OCI-LY1 (cell line): ENCODE results near the gene DCTN5.

Experiments
- H2AFZ ChIP-seq: fragments of 200-600 bp; sonication (generic), shearing (Covaris generic); 2 replicates; pipeline ENCODE4 v1.6.0; 2014; ENCODE audit warnings: antibody characterized with exemption, mild to moderate bottlenecking, low read length
- H3F3A ChIP-seq: fragments of 200-600 bp; sonication (generic), shearing (Covaris generic); 2 replicates; pipeline ENCODE4 v1.6.0; 2014; ENCODE audit warnings: mild to moderate bottlenecking, antibody characterized with exemption, low read length, moderate library complexity; ENCODE audit not compliant: insufficient read depth
- H3K27ac ChIP-seq: fragments of 200-600 bp; sonication (generic); 2 replicates; pipeline ENCODE4 v1.5.1; 2014; ENCODE audit warnings: low read length, mixed run types, mild to moderate bottlenecking, low read depth; ENCODE audit not compliant: poor library complexity, severe bottlenecking
- H3K27me3 ChIP-seq: fragments of 200-600 bp; sonication (generic); 2 replicates; pipeline ENCODE4 v1.6.0; 2014; ENCODE audit warnings: antibody characterized with exemption, mild to moderate bottlenecking, low read length, moderate library complexity; ENCODE audit not compliant: insufficient read depth
- H3K36me3 ChIP-seq: fragments of 200-600 bp; sonication (generic); 2 replicates; pipeline ENCODE4 v1.6.1; 2014; ENCODE audit warnings: mild to moderate bottlenecking, antibody characterized with exemption, low read length, moderate library complexity, mixed read lengths; ENCODE audit not compliant: insufficient read depth
- H3K4me1 ChIP-seq: fragments of 200-600 bp; sonication (generic); 2 replicates; pipeline ENCODE4 v1.5.1; 2014; ENCODE audit warnings: mild to moderate bottlenecking, low read length, moderate library complexity; ENCODE audit not compliant: insufficient read depth, severe bottlenecking
- H3K4me2 ChIP-seq: fragments of 200-600 bp; sonication (generic), shearing (Covaris generic); 2 replicates; pipeline ENCODE4 v1.6.1; 2014; ENCODE audit warnings: low read length
- H3K4me3 ChIP-seq: fragments of 200-600 bp; sonication (generic); 2 replicates; pipeline ENCODE4 v1.5.1; 2014; ENCODE audit warnings: low read length, low read depth, mild to moderate bottlenecking, mixed read lengths; ENCODE audit not compliant: poor library complexity, severe bottlenecking
- H3K79me2 ChIP-seq: fragments of 200-600 bp; shearing (Covaris generic); 2 replicates; pipeline ENCODE4 v1.6.1; 2016; ENCODE audit warnings: mixed run types, low read length, mixed read lengths; ENCODE audit not compliant: insufficient read depth
- H3K9ac ChIP-seq: fragments of 200-600 bp; sonication (generic), shearing (Covaris generic); 2 replicates; pipeline ENCODE4 v1.6.1; 2014; ENCODE audit warnings: mild to moderate bottlenecking, low read length, mixed read lengths
- H3K9me2 ChIP-seq: fragments of 200-600 bp; sonication (generic), shearing (Covaris generic); 2 replicates; pipeline ENCODE4 v1.6.1; 2014; ENCODE audit warnings: low read depth, mild to moderate bottlenecking, low read length, mixed read lengths
- H3K9me3 ChIP-seq: fragments of 200-600 bp; shearing (Covaris generic); 2 replicates; pipeline ENCODE4 v1.6.1; 2014; ENCODE audit warnings: low read length, mixed read lengths
- H4K20me1 ChIP-seq: fragments of 200-600 bp; sonication (generic), shearing (Covaris generic); 2 replicates; pipeline ENCODE4 v1.6.0; 2016; ENCODE audit warnings: mild to moderate bottlenecking, low read length; ENCODE audit not compliant: insufficient read depth
- EZH2 ChIP-seq: fragments of 200-600 bp; sonication (generic), shearing (Covaris generic); IDR thresholded peaks from 2 replicates; pipeline ENCODE4 v1.8.0; 2017; ENCODE audit warnings: borderline replicate concordance, mixed run types, mild to moderate bottlenecking, antibody characterized with exemption, low read length, moderate library complexity, mixed read lengths
- TF ChIP-seq, protein P1 (sequence below): fragments of 200-600 bp; sonication (generic), shearing (Covaris generic); IDR thresholded peaks from 2 replicates; pipeline ENCODE4 v1.5.1; 2017; ENCODE audit warnings: mild to moderate bottlenecking, antibody characterized with exemption, low read length, moderate library complexity, mixed read lengths

DCTN5 gene

DNA sequence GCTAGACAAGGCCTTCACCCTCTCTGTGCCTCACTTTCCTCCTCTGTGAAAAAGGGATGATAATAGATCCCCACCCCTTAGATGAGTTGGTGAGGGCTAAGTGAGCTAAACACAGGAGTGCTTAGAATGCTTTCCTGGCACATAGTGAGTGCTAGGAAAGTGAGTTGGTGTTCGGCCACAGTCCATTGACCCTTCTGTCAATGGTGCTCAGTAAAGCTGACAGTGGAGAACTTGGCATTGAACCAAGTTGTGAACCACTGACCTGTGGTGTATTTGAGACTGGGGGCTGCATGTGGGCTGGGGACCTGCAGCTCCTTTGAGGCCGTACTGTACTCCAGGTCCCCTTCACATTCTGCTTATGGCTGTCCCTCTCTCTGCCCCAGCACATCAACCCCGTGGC is 42.2 kb downstream of the DCTN5 start:
- no peak for TF ChIP-seq EZH2
- TF ChIP-seq, protein P1, sequence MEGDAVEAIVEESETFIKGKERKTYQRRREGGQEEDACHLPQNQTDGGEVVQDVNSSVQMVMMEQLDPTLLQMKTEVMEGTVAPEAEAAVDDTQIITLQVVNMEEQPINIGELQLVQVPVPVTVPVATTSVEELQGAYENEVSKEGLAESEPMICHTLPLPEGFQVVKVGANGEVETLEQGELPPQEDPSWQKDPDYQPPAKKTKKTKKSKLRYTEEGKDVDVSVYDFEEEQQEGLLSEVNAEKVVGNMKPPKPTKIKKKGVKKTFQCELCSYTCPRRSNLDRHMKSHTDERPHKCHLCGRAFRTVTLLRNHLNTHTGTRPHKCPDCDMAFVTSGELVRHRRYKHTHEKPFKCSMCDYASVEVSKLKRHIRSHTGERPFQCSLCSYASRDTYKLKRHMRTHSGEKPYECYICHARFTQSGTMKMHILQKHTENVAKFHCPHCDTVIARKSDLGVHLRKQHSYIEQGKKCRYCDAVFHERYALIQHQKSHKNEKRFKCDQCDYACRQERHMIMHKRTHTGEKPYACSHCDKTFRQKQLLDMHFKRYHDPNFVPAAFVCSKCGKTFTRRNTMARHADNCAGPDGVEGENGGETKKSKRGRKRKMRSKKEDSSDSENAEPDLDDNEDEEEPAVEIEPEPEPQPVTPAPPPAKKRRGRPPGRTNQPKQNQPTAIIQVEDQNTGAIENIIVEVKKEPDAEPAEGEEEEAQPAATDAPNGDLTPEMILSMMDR = no peak
- no peak overlapping the region for H3K4me2 ChIP-seq
- no peaks in the 10 kb centered on the region; the same call in 1 of the 2 replicates for H3F3A ChIP-seq
- H2AFZ ChIP-seq = no peak overlapping the region
- no peaks in the 10 kb centered on the region for H4K20me1 ChIP-seq
- no peak overlapping the region for H3K27ac ChIP-seq
- peaks cover 29% of the 10 kb centered on the region for H3K79me2 ChIP-seq
- no peaks in the 10 kb centered on the region for H3K27me3 ChIP-seq
- H3K4me3 ChIP-seq = no peak overlapping the region
- H3K36me3 ChIP-seq = peaks cover 91% of the 10 kb centered on the region
- peaks cover 19% of the 10 kb centered on the region for H3K4me1 ChIP-seq
- no peaks in the 10 kb centered on the region for H3K9me3 ChIP-seq
- no peak overlapping the region for H3K9ac ChIP-seq
- H3K9me2 ChIP-seq = no peaks in the 10 kb centered on the region

DNA sequence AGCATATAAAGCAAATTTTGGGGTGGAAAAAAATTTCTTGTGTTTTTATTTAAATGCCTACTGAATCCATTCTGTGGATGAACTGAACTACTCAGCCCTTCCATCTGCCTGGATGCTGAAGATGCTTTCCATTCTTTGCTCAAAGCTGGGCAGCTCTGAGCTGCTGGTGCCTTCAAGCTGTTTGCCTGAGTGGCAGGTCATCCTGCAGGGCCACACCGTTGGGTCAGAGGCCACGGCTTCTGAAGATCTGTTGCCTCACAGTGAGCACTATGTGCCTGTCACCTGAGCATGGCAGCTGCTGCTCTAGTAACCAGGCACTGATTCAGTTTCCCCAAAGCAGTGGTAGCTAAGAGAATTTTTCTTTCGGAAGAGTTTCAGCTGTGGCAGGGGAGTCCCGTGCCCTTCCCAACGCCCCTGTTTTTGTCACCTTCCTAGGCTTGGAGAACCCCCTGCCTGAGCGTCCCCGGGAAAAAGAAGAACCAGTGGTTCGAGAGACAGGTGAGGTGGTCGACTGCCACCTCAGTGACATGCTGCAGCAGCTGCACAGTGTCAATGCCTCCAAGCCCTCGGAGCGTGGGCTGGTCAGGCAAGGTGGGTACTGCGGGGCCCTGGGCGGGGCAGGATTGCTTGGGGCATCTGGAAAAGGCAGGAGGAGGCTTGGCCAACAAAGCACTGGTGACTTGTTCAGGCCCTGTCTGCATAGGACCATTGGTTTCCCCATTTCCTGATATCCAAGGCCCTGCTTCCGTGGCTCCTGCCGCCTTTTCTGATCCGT is 46.0 kb downstream of the DCTN5 start:
- TF ChIP-seq, protein P1 = no peak
- TF ChIP-seq EZH2 = no peak
- Histone ChIP-seq H3K27ac (no peak overlapping the region), H2AFZ (no peak overlapping the region), H3K79me2 (peaks cover under 1% of the 10 kb centered on the region; the same call in 1 of the 2 replicates), H3F3A (peaks cover 3% of the 10 kb centered on the region; the same call in 1 of the 2 replicates), H3K27me3 (no peaks in the 10 kb centered on the region), H3K9me3 (no peaks in the 10 kb centered on the region), H3K9ac (no peak overlapping the region), H3K36me3 (peaks cover 100% of the 10 kb centered on the region), H3K4me1 (no peaks in the 10 kb centered on the region), H4K20me1 (no peaks in the 10 kb centered on the region), H3K4me2 (no peak overlapping the region), H3K9me2 (no peaks in the 10 kb centered on the region), H3K4me3 (no peak overlapping the region)

DNA sequence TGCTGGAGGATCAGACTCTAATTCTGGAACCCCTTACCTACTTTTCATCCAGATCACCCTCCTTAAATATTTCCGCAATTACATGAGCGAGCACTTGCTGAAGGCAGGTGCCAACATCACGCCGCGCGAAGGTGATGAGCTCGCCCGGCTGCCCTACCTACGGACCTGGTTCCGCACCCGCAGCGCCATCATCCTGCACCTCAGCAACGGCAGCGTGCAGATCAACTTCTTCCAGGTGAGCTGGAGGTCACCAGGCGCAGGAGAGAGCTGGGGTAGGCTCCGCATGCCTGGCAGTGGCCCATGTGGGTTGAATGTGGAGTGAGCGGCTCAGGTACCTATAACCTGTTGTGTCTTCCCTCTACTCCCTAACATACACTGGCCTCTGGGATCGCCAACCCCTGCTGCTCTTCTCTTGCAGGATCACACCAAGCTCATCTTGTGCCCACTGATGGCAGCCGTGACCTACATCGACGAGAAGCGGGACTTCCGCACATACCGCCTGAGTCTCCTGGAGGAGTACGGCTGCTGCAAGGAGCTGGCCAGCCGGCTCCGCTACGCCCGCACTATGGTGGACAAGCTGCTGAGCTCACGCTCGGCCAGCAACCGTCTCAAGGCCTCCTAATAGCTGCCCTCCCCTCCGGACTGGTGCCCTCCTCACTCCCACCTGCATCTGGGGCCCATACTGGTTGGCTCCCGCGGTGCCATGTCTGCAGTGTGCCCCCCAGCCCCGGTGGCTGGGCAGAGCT is 48.3 kb downstream of the DCTN5 start:
- TF ChIP-seq, protein P1 = no peak
- no peak for TF ChIP-seq EZH2
- no peaks in the 10 kb centered on the region for H3K9me2 ChIP-seq
- no peak overlapping the region for H3K4me2 ChIP-seq
- H3K4me3 ChIP-seq = no peak overlapping the region
- peaks cover 3% of the 10 kb centered on the region; the same call in 1 of the 2 replicates for H3F3A ChIP-seq
- H3K9me3 ChIP-seq = no peaks in the 10 kb centered on the region
- H3K79me2 ChIP-seq = no peaks in the 10 kb centered on the region
- H4K20me1 ChIP-seq = no peaks in the 10 kb centered on the region
- H3K27ac ChIP-seq = no peak overlapping the region
- H2AFZ ChIP-seq = no peak overlapping the region
- H3K27me3 ChIP-seq = no peaks in the 10 kb centered on the region
- peaks cover 77% of the 10 kb centered on the region for H3K36me3 ChIP-seq
- H3K4me1 ChIP-seq = peaks cover 7% of the 10 kb centered on the region
- no peak overlapping the region for H3K9ac ChIP-seq
